ENCODE results near the gene PLD2.
"Not testable (repeated sequence)": the region's sequence is repeated elsewhere in the genome, so short reads cannot be mapped to it uniquely, and the experiment has no call there.

The PLD2 gene

DNA sequence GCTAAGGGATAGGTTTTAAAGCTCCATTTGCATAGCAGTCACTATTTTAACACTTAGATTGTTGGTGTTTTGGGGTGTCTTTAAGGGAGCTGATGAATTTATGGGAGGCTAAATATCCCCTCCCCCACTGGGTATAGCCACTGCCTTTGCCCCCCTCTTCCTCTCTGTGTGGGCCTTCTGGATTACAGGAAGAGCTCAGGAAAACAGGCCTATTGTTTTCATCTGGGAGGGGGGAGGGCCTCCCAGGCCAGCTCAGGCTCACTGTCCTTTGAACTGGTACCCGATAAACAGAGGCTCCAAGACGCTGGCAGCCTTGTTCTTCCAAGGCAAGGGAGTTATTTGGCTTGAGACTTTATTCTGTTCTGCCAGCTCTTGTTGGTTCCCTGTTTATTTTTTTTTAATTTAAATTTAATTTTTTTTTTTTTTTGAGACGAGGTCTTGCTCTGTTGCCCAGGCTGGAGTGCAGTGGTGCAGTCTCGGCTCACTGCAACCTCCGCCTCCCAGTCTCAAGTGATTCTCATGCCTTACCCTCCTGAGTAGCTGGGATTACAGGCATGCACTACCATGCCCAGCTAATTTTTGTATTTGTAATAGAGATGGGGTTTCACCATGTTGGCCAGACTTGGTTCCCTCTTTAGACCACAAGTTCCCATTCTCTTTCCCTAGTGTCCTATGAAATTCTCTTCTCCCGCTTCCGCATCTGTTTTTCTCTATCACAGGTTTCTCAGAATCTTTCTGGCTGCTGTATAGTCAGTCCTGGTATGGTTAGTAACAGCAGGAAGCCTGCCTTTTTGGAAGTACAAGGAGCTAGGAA lies 51.3 kb downstream of the PLD2 start:
- DNase-seq (ENCODE audit: low read depth), result no peak

DNA sequence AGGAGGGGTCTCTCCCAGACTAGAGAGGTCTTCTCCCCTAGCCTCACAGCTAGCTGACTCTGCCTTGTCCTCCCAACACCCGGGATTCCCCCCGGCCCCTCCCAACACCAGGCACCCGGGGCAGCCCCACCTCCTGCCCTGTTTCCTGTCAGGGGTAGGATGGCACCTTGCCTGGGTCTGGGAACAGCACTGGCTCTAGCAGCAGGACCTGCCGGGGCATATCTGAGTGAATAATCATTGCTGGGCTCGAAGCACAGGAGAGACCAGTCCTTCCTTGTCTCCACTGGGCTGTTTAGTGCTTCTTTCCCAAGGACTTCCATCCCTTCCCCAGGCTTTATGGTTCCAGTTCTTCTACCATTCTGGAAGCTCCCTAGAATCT lies 51.9 kb downstream of the PLD2 start:
- no peak for DNase-seq (ENCODE audit: low read depth)

DNA sequence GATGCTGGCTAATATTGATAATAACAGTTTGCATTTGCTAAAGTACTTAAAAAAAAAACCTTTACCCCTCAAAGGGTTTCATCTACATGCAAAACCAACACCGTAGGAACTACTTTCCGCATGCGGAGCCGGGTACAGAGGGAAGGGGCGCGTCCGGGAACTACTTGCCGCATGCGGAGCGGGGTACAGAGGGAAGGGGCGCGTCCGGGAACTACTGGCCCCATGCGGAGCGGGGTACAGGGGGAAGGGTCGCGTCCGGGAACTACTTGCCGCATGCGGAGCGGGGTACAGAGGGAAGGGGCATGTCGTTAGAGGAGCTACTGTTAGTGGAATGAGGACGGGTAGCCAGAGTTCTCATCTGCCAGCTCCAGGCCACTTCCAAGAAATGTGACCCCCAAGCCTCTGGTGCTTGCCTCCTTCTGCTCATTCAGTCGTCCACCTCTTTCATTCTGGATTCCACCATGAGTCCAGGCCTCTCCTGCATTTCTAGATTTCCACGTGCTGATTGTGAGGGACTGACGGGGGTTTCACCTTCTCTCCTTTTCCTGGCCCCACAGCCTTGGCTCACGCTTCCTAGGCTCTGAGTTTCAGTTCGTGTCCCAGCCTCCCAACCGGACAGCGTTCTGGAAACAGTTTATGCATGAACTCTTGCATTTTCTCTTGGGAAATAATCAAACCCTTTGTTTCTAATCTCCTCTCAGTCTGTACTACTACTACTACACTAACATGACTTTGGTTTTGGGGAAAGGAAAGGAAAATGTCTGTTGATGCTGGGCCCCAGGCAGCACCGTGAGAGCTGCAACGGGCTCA lies 53.1 kb downstream of the PLD2 start:
- DNase-seq (ENCODE audit: low read depth), result no peak

DNA sequence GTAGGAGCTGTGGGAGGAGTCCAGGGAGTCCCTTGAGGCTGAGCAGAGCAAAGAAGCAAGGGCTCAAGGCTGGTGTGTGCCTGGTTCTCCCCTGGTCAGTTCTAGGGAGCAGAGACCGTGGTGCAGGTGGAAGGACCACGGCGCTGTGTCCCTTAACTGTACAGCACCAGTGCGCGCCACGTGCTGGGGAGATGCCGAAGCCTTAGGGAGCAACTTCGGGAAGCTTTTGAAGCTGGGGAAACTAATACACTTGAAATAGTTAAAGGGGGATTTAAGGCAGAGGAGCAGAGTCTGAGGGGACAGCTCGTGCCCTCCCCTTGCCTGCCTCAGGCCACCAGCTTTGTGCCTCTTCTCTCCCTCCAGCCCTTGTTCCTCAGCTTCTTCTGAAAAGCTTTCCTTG lies 53.7 kb downstream of the PLD2 start:
- DNase-seq (ENCODE audit: low read depth), result no peak

DNA sequence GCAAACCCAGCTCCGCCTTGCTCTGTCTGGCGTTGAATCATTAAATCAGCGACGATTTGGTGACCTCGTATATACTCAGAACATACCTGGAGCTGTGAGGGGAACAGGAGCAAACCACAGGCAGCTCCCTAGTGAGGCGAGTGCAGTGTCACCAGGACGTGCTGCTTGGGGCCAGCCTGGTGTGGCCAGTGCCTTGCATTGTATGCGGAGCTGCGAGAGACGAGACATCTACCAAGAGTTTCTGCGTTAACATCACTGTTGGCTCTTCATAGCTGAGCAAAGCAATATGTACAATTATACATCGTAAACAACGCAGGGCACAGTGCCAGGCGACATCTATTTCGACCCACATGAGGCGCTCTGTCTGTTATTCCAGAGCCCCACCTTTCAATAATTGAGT lies 54.1 kb downstream of the PLD2 start:
- no peak for DNase-seq (ENCODE audit: low read depth)

DNA sequence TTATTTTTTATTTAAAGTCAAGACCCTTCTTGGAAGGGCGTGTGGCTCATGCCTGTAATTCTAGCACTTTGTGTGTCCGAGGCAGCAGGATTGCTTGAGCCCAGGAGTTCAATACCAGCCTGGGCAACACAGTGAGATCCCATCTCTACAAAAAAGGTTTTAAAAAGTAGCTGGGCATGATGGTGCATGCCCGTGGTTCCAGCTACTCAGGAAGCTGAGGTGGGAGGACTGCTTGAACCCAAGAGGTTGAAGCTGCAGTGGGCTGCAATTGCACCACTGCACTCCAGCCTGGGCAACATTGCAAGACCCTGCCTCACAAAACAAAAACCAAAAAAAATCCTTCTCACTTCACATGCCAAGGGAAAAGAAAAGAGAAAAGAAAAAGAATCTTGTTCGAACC lies 55.8 kb downstream of the PLD2 start:
- DNase-seq (ENCODE audit: low read depth), result no peak

DNA sequence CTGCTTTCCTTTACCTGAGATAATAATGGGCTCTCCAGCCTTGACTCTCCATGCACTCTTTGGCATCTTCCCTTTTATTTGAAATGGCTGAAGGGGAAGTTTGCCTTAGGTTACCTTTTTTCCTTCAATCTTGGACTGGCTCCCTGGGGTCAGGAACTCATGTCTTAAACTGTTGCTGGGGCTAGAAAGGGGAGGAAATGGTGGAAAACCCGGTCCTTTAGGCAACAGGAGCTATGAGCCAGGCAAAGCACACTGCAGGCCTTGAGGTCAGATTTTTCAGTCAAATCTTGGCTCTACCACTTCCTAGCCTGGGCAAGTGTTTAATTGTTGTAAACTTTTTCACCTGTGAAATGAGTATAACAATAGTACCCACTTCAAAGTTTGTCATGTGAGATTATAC lies 56.4 kb downstream of the PLD2 start:
- DNase-seq (ENCODE audit: low read depth), result no peak

DNA sequence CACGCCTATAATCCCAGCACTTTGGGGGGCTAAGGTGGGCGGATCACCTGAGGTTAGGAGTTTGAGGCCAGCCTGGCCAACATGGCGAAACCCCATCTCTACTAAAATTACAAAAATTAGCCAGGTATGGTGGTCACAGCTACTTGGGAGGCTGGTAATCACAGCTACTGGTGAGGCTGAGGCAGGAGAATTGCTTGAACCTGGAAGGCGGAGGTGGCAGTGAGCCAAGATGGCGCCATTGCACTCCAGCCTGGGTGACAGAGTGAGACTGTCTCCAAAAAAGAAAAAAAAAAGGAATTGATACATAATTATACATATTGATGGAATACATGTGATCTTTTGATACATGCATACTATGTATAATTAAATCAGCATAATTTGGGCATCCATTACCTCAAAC lies 60.6 kb downstream of the PLD2 start:
- DNase-seq (ENCODE audit: low read depth), result not testable (repeated sequence)

DNA sequence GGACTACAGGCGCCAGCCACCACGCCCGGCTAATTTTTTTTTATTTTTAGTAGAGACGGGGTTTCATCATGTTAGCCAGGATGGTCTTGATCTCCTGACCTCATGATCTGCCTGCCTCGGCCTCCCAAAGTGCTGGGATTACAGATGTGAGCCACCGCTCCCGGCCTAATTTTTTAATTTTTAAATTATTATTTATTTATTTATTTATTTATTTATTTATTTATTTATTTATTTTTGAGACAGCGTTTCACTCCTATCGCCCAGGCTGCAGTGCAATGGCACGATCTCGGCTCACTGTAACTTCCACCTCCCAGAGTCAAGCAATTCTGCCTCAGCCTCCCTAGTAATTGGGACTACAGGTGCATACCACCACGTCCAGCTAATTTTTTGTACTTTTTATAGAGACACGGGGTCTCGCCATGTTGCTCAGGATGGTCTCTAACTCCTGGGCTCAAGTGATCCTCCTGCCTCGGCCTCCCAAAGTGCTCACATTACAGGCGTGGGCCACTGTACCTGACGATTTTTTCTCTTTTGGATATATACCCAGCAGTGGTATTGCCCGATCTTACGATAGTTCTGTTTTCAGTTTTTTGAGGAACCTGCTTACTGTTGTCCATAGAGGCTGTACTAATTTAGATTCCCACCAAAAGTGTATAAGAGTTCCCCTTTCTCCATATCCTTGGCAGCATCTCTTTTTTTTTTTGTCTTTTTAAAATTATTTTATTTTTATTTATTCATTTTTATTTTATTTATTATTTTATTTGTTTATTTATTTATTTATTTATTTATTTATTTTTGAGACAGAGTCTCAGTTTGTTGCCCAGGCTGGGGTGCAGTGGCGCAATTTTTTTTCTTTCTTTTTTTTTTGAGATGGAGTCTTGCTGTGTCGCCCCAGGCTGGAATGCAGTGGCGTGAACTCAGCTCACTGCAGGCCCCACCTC lies 62.4 kb downstream of the PLD2 start:
- DNase-seq (ENCODE audit: low read depth), result not testable (repeated sequence)

DNA sequence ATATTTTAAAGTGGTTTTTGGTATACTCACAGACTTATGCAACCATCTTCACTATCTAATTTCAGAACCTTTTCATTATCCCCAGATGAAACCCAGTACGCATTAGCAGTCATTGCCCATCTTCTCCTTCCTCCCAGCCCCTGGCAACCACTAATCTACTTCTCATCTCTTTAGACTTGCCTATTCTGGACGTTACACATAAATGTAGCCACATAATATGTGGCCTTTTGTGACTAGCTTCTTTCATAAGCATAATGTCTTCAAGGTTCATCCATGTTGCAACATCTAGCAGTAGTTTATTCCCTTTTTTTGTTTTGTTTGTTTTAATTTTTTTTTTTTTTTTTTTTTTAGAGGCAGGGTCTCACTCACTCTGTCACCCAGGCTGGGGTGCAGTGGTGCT lies 63.9 kb downstream of the PLD2 start:
- no peak for DNase-seq (ENCODE audit: low read depth)

DNA sequence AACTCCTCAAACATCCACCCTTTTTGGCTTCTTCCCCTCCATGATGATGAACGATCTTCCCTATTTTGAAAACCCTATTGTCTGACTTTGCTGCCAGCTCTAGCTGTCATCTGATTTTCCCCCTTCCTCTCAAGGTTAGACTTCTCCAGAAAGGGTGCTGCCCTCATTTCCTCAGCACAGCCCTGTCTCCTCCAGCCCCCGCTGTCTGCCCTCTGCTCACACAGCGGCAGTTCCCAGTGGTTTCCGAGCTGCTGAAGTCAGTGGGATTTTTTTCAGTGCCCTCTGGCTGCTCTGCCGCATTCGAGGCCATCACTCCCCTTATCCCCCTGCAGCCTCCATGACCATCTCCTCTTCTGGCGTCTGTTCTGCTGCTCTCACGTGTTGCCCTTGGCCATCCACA lies 65.8 kb downstream of the PLD2 start:
- DNase-seq (ENCODE audit: low read depth), result no peak
